ENCODE results near the gene ANO5. TPM values are rescaled to one million over a fixed set of nuclear protein-coding genes. Genes with fewer than 3 reads are reported as not detected.
A peak's percentile ranks its signal among the peaks of the same experiment; 100 is the strongest.

Gene ANO5
- total RNA-seq, 4 donors from 2014 or later = 3.3 to 12.6 (median 6.5) TPM

DNA sequence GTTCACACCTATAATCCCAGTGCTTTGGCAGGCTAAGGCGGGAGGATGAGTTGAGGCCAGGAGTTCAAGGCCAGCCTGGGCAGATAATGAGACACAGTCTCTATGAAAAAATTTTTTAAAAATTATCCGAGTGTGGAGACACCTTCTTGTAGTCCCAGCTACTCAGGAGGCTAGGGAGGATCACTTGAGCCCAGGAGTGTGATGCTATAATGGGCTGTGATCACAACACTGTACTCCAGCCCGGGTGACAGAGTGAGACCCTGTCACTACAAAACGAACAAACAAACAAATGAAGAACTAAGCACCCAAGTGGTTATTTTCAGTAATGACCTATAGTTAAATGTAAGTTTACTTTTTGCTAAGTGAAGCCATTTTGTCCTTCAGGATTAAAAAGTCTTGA lies 32.3 kb downstream of the ANO5 start:
- H3K9me3 ChIP-seq = no peaks in the 10 kb centered on the region
- no peaks in the 10 kb centered on the region for H3K36me3 ChIP-seq
- no peak overlapping the region for H3K4me3 ChIP-seq
- H3K4me1 ChIP-seq = no peaks in the 10 kb centered on the region
- no peak for TF ChIP-seq POLR2A (IDR thresholded peaks at IDR 0.05)
- TF ChIP-seq, protein P1, sequence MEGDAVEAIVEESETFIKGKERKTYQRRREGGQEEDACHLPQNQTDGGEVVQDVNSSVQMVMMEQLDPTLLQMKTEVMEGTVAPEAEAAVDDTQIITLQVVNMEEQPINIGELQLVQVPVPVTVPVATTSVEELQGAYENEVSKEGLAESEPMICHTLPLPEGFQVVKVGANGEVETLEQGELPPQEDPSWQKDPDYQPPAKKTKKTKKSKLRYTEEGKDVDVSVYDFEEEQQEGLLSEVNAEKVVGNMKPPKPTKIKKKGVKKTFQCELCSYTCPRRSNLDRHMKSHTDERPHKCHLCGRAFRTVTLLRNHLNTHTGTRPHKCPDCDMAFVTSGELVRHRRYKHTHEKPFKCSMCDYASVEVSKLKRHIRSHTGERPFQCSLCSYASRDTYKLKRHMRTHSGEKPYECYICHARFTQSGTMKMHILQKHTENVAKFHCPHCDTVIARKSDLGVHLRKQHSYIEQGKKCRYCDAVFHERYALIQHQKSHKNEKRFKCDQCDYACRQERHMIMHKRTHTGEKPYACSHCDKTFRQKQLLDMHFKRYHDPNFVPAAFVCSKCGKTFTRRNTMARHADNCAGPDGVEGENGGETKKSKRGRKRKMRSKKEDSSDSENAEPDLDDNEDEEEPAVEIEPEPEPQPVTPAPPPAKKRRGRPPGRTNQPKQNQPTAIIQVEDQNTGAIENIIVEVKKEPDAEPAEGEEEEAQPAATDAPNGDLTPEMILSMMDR (IDR thresholded peaks at IDR 0.05) = no peak
- H3K27me3 ChIP-seq = no peaks in the 10 kb centered on the region
- no peak overlapping the region for H3K27ac ChIP-seq
- DNase-seq = no peak

DNA sequence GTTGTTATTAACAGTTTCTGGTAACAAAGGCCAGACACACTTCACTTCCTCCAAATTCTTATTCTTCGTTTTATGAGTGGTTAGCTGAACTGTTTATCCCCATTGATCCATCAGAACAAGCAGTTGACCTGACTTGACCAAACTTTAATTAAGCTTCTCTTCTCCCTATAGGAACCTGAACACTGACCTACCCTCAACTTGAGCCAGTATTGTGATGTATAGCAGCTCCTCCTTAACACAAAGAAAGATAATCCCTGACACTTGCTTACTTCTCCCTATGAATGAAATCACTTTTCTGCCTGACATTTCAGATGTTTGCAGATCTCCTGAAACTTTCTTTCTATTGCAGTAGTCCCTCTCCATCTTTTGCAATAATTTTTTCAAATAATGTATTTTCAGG lies 41.9 kb downstream of the ANO5 start:
- no peak overlapping the region for H3K4me3 ChIP-seq
- TF ChIP-seq, protein P1 (IDR thresholded peaks at IDR 0.05) = no peak
- no peak for TF ChIP-seq POLR2A (IDR thresholded peaks at IDR 0.05)
- H3K9me3 ChIP-seq = no peaks in the 10 kb centered on the region
- no peaks in the 10 kb centered on the region for H3K4me1 ChIP-seq
- H3K27ac ChIP-seq = no peak overlapping the region
- H3K36me3 ChIP-seq = no peaks in the 10 kb centered on the region
- DNase-seq = no peak
- H3K27me3 ChIP-seq = no peaks in the 10 kb centered on the region

DNA sequence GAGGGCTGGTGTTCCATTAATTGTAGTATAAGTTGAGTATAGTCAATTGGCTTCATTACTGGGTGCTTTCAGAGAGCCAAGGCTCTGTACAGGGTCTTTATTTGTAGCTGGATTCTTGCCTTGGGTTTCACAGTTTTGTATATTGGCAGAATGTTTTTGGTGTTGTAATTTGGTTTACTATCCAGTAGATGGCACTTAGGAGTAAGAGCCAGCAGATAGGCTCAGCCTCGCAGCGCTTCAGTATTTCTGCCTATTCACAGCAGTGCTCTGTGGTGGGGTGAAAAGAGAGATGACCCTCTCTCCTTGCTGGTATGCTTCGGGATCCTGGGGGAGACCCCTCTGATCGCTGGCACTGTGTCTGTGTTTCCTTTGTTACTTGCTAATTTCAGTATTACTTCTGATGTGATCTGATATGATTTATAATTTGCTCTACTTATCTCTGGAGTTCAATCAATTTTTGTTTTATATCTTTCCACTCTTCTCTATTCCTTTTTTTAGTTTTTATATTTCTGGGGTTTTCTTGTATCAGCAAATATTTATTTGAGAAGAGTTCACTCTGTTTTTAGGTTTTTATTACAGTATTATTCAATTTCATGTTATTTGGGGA lies 52.2 kb downstream of the ANO5 start:
- no peaks in the 10 kb centered on the region for H3K4me1 ChIP-seq
- H3K36me3 ChIP-seq = no peaks in the 10 kb centered on the region
- no peak overlapping the region for H3K4me3 ChIP-seq
- H3K9me3 ChIP-seq = no peaks in the 10 kb centered on the region
- H3K27ac ChIP-seq = no peak overlapping the region
- no peaks in the 10 kb centered on the region for H3K27me3 ChIP-seq
- TF ChIP-seq, protein P1 (IDR thresholded peaks at IDR 0.05) = peak in 4 of 6 experiments; percentile 43 to 57 (median 57)
- no peak for TF ChIP-seq POLR2A (IDR thresholded peaks at IDR 0.05)
- peak in 1 of 3 donors; percentile 46 for DNase-seq

DNA sequence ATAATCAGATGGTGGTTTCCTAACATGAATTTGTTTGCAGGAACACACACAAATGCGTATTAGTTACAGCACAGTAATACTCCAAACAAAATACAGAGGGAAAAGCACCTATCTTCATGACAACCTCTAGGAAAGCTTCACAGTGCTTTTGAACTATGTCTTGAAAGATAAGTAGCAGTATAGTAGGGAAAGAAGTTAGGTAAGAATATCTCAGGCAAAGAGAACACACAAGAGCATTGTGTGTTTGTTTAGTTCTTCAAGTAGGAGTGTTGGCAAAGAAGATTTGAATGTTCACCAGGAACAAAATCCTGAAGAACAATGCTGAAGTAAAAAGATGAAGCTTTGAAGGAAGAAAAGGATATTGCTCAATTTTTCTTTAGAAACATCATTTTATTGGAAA lies 54.1 kb downstream of the ANO5 start:
- Histone ChIP-seq H3K4me3 (no peak overlapping the region), H3K27ac (no peak overlapping the region), H3K36me3 (no peaks in the 10 kb centered on the region), H3K9me3 (no peaks in the 10 kb centered on the region), H3K4me1 (no peaks in the 10 kb centered on the region), H3K27me3 (no peaks in the 10 kb centered on the region)
- no peak for DNase-seq
- TF ChIP-seq POLR2A (IDR thresholded peaks at IDR 0.05) = no peak
- TF ChIP-seq, protein P1 (IDR thresholded peaks at IDR 0.05) = no peak

DNA sequence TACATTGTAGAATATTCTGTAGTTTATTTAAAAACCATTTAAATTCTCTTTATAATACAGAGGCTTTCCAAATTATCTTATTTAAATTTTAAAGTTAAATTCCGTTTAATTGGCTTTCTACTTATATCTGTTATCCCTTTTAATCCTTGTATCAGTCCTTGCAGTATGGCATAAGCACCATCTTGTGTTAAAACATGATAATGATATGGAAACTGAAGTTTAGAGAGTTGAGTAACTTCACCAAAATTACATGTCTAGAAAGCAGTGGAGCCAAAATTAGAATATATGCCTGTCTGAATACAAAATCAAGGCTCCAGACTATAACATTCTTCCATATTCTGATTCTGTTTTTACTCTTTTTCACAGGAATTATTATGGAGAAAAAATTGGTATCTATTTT lies 57.0 kb downstream of the ANO5 start:
- no peak for TF ChIP-seq POLR2A (IDR thresholded peaks at IDR 0.05)
- TF ChIP-seq, protein P1 (IDR thresholded peaks at IDR 0.05) = no peak
- no peaks in the 10 kb centered on the region for H3K27me3 ChIP-seq
- H3K4me1 ChIP-seq = no peaks in the 10 kb centered on the region
- no peaks in the 10 kb centered on the region for H3K9me3 ChIP-seq
- no peaks in the 10 kb centered on the region for H3K36me3 ChIP-seq
- no peak overlapping the region for H3K4me3 ChIP-seq
- no peak for DNase-seq
- H3K27ac ChIP-seq = no peak overlapping the region

DNA sequence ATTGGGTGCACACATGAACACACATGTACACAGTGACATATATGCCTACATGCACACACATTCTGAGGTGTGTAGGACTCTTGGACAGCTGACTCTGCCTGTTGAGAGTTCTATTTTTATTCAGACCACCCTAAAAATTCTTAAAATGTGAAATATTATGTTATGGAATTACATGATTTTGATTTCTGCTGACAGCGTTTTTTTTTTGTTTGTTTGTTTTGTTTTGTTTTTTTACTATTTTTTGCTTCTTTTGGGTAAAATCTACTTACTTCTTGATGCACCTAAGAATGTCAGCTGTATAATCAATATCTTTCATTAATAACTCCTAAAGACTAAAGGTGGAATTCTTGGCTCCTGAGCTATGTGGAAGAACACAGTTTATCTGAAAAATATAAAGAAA lies 64.0 kb downstream of the ANO5 start:
- DNase-seq = no peak
- TF ChIP-seq POLR2A (IDR thresholded peaks at IDR 0.05) = no peak
- TF ChIP-seq, protein P1 (IDR thresholded peaks at IDR 0.05) = no peak
- no peaks in the 10 kb centered on the region for H3K4me1 ChIP-seq
- no peak overlapping the region for H3K27ac ChIP-seq
- no peaks in the 10 kb centered on the region for H3K9me3 ChIP-seq
- peaks cover 0 to 4% (median 0%) of the 10 kb centered on the region in 3 donors for H3K36me3 ChIP-seq
- no peaks in the 10 kb centered on the region for H3K27me3 ChIP-seq
- H3K4me3 ChIP-seq = no peak overlapping the region
